Stimulated activated CD4-positive, alpha-beta T cell treated with anti-CD3 and anti-CD28 coated beads, Interleukin-15, amount 100 ng/mL, for 24 hours (primary cell): ENCODE measurements around the gene CEP89.
A peak's percentile ranks its signal among the peaks of the same experiment; 100 is the strongest.
"Not testable (repeated sequence)": the region's sequence is repeated elsewhere in the genome, so short reads cannot be mapped to it uniquely, and the experiment has no call there.

Experiments
- DNase-seq: peaks from one replicate; pipeline ENCODE4 v3.0.0-alpha.2; 2020

CEP89 gene

DNA sequence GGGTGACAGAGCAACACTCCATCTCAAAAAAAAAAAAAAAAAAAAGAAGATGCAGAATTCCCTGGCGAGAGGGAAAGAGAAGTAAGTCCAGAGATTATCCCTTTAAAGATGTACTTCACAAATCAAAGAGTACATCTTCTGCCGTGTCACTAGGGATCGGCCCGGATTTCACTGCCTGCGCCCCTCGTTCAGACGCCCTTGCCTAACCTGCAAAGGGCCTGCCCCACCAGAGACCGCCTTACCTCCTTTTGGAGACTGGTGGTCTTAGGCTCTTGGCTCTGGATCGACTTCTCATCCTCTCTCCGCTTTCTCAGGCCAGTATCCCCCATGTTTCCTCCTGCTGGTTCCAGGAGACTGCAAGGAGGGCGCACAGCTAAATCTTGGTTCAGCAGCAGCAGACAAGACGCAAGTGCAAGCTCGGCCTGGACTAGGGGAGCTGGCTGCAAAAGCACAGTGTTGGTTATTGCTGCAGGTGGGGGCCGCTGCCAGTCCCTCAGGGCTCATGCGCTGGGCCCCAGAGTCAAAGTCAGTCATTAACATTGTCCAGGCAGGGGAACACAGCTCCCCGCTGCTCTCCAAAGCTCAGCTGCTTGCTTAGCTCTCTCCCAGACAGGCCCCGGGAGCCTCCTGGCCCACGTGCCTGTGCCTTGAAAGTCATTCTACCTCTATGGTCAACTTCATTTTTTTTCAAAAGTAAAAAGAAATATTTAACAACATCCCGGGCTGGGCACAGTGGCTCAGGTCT, 103.4 kb downstream of the CEP89 start:
- no peak for DNase-seq

DNA sequence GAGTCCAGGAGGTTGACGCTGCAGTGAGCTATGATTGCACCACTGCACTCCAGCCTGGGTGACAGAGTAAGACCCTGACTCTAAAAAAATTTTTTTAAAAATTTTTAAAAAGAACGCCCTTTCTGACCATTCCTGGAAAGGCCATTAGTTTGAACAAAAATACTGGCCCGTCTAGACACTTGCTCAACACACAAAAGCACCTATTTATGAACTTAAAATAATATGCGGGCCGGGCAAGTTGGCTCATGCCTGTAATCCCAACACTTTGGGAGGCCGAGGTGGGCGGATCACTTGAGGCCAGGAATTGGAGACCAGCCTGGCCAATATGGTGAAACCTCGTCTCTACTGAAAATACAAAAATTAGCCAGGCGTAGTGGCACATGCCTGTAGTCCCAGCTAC, 104.3 kb downstream of the CEP89 start:
- DNase-seq = not testable (repeated sequence)

GRCh38 chr19:32866564-32867265, 105.0 kb downstream of the CEP89 start:
- DNase-seq = no peak

DNA sequence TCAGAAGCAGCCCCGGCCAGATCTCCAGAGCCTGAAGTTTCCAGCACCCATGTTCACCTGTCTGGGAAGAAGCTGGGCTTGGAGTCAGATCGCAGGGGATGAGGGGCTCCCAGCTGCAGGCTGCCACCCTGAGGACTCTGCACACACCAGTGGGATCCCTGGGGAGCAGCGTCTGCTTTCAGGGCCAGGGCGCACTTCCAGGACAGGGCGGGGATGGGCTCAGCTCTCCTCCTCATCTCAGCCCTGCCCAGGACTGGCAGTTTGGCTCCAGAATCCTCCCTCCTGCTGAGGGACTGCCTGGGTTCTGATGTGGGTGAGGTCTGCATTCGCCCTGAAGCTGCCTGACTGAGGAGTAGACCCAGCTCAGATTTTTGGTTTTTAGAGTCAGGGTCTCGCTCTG, 105.7 kb downstream of the CEP89 start:
- no peak for DNase-seq

GRCh38 chr19:32865326-32865725, 106.4 kb downstream of the CEP89 start:
- no peak for DNase-seq

GRCh38 chr19:32864318-32865007, 107.3 kb downstream of the CEP89 start:
- DNase-seq = no peak

DNA sequence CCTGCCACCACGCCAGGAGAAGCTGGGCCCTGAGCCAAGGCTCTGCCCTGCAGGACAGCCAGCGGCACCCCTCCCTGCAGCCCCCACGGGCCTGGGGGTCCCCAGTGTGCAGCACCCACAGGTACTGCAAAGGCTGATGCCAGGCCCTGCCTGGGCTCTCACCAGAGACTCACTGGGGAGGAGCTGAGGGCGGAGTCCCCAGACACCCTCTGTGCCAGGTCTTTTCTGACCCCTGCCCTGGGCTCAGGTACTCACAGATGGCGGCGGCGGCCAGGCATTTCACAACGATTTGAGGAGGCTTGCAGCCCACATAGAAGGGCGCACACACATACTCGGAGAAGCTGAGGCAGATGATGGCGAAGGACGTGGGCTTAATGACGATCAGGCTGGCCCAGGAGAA, 107.9 kb downstream of the CEP89 start:
- DNase-seq = no peak

DNA sequence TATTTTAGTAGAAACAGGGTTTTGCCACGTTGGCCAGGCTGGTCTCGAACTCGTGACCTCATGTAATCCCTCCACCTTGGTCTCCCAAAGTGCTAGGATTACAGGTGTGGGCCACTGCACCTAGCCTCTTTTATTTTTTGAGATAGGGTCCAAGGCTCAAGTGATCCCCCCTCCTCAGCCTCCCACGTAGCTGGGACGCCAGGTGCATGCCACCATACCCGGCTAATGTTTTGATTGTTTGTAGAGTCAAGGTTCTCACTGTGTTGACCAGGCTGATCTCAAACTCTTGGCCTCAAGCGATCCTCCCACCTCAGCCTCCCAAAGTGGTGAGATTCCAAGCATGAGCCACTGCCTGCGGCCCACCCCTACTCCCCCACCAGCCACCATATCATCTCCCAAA, 108.5 kb downstream of the CEP89 start:
- DNase-seq = no peak

GRCh38 chr19:32862741-32863140, 109.0 kb downstream of the CEP89 start:
- no peak for DNase-seq

DNA sequence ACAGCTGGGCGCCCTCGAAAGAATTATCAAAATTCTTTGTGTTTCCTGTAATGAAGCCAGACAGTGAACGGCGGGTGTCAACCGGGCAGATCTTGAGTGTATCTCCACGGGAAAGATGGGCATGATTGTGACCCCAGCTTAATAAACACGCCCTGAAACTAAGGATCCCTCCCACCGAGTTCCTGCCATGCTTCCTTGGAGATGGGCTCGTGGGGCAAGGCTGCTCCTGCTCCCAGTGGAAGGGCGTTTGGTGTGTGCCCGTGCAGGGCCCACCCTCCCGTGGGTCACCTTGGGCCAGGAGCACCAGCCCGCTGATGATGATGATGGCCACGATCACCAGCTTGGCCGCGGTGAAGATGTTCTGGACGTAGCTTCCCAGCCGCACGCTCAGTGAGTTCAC, 109.6 kb downstream of the CEP89 start:
- no peak for DNase-seq

GRCh38 chr19:32861596-32861995, 110.2 kb downstream of the CEP89 start:
- DNase-seq = no peak

DNA sequence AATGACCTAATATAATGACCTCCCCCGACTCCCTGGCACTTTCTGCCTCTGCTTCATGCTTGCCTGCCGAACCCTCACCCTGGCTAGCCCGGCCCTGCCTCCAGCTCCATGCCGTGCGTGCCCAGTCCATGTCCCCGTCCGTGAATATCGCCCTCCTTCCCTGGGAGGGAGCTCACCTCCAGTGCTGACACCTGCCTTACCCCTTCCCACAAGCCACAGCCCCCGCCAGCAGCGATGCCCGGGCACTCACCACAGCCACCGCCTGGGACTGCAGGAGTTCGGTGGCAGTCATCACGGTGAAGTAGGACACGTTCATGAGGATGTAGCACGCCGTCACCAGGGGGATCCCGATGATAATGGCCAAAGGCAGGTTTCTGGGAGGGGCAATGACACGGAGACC, 112.2 kb downstream of the CEP89 start:
- DNase-seq = no peak

- no peak for DNase-seq
Observed at GRCh38 chr19:32858559-32858958, 113.2 kb downstream of the CEP89 start.

DNA sequence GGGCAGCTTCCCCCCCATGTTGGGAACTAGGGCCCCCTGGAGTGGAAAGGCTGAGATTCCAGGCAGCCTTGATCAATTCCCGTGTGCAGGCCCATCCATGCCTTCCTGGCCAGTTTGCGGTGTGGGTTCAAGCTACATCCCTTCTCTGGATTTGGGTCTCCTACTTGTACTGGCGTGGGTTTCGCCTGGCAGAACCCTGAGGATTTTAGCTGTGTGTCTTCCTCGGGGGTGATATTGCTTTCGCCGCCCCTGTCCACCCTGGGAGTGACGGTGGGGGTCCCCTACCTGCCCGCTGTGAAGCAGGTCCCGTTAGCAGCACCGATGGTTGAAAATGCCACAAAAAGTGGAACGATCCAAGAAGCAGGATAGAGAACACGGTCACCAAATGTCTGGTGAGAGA, 113.6 kb downstream of the CEP89 start:
- DNase-seq = no peak

- DNase-seq = no peak
Observed at GRCh38 chr19:32857584-32857983, 114.2 kb downstream of the CEP89 start.

GRCh38 chr19:32856818-32857217, 114.9 kb downstream of the CEP89 start:
- DNase-seq = not testable (repeated sequence)

DNA sequence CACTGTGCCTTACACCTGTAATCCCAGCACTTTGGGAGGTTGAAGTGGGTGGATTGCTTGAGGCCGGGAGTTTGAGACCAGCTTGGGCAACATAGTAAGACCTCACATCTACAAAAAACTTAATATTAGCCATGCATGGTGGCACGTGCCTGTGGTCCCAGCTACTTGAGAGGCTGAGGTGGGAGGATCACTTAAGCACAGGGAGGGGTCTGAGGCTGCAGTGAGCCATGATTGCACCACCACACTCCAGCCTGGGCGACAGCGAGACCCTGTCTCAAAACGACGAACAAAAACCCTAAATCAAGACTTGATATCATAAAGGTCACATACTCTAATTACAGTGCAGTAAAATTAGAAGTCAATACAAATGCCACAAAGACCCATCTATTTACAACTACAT, 119.5 kb downstream of the CEP89 start:
- DNase-seq = no peak

DNA sequence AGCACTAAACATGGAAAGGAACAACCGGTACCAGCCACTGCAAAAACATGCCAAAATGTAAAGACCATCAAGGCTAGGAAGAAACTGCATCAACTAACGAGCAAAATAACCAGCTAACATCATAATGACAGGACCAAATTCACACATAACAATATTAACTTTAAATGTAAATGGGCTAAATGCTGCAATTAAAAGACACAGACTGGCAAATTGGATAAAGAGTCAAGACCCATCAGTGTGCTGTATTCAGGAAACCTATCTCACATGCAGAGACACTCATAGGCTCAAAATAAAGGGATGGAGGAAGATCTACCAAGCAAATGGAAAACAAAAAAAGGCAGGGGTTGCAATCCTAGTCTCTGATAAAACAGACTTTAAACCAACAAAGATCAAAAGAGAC, 123.7 kb downstream of the CEP89 start:
- not testable (repeated sequence) for DNase-seq

DNA sequence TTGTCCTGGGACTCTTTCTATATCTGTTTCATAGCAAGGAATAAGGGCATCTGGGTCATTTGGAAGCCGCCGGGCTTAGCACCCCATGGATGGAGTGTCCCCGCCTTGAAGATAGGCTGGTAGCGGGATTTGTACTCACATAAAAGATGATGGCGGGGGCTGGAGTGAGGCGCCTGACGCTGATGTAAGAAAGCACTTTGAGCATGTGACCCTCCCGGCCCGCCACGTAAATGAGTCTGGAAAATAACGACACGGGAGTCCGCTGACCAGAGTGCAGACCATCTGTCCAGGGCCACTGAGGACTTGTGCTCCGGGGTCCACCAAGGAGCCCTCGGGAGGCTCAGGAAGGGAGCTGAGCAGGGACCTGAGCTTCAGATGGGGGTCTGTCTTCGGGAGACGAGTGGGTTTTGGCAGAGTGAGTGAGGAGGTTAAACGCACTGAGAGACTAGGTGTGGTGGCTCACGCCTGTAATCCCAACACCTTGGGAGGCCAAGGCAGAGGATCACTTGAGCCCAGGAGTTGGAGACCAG, 128.0 kb downstream of the CEP89 start:
- no peak for DNase-seq

DNA sequence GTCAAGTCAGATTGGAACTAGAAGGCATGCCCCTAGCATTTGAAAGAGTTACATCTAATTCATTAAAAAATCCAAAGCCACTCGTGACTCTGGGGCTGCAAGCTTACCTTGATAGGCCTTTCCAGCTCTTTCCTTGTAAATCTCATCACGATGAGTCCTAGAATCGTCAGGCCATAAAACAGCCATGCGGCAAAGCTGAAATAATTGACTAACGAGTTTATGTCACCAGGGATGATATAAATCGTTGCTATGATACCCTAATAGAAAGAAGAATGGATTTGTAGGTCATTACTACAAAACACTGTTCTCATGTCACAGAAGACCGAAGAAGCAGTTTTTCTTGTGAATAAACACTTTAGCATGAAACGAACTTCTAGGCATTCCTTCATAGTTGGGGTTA, 129.7 kb downstream of the CEP89 start:
- no peak for DNase-seq

DNA sequence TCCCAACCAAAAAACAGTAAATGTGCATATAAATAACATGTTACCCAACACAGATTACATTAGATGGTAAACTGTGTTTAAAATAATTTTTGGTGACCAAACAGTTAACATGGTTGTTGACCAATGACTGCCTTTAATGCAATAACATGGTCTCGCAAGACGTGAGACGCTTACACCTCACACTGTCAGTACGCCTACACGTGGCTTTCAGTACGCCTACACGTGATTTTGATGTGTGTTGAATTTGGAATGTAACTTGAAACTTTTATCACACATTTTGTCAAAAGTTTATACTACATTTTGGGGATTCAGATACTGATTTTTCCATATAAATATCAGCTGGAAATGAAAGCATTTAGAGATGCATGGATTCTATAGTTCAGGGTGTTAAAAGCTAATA, 134.2 kb downstream of the CEP89 start:
- peak; percentile 25 for DNase-seq

DNA sequence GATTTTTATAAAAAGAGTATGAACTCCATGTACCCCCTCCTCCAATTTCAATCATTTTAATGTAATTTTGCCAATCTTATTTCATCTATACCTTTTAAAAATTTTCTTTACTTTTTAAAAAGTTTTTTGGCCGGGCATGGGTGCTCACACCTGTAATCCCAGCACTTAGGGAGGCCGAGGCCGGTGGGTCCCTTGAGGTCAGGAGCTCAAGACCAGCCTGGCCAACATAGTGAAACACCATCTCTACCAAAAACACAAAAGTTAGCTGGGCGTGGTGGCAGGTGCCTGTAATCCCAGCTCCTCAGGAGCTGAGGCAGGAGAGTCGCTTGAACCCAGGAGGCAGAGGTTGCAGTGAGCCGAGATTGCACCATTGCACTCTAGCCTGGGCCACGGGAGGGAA, 138.4 kb downstream of the CEP89 start:
- DNase-seq = not testable (repeated sequence)

DNA sequence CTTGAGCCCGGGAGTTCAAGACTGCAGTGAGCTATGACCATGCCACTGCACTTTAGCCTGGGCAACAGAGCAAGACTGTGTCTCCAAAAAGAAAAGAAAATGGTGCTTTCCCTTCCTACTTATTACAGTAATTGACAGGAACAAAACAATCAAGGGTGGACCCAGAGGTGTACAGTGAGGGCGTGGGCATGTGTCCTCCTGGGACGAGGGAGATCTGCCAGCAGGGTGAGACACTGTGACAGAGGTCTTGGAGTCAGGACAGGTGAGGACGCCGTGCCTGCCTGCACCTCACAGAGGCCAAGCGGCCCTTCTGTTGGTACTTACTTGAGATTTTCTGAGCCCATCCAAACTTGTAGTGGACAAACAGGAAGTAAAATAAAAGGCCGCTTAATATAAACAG, 138.9 kb downstream of the CEP89 start:
- not testable (repeated sequence) for DNase-seq

DNA sequence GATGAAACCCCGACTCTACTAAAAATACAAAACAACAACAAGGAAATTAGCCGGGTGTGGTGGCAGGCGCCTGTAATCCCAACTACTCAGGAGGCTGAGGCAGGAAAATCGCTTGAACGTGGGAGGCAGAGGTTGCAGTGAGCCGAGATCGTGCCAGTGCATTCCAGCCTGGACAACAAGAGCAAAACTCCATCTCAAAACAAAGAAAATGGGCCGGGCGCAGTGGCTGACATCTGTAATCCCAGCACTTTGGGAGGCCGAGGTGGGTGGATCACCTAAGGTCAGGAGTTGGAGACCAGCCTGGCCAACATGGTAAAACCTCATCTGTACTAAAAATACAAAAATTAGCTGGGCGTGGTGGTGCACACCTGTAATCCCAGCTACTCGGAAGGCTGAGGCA, 139.7 kb downstream of the CEP89 start:
- DNase-seq = not testable (repeated sequence)
